WTC11 (cell line): ENCODE results near the gene HLCS.

Source experiments
- ATF2 ChIP-seq: sonication (generic); formaldehyde crosslinking; IDR thresholded peaks from 2 replicates; pipeline ENCODE4 v1.8.1; 2022; ENCODE audit warnings: low read depth, missing genetic modification reagents, borderline replicate concordance
- ATF3 ChIP-seq: sonication (generic); formaldehyde crosslinking; conservative IDR thresholded peaks from 2 replicates; pipeline ENCODE4 v1.8.1; 2022; ENCODE audit warnings: mild to moderate bottlenecking, missing genetic modification reagents
- CREM ChIP-seq: sonication (generic); formaldehyde crosslinking; IDR thresholded peaks from 2 replicates; pipeline ENCODE4 v1.8.1; 2022; ENCODE audit warnings: mild to moderate bottlenecking, missing genetic modification reagents, moderate library complexity
- NR2C2 ChIP-seq: sonication (generic); formaldehyde crosslinking; IDR thresholded peaks from 2 replicates; pipeline ENCODE4 v1.8.0; 2022; ENCODE audit warnings: mild to moderate bottlenecking, missing genetic modification reagents
- SP1 ChIP-seq: sonication (generic); formaldehyde crosslinking; conservative IDR thresholded peaks from 2 replicates; pipeline ENCODE4 v1.8.1; 2022; ENCODE audit warnings: missing genetic modification reagents
- USF2 ChIP-seq: sonication (generic); formaldehyde crosslinking; IDR thresholded peaks from 2 replicates; pipeline ENCODE4 v1.8.1; 2023; ENCODE audit warnings: mild to moderate bottlenecking, missing genetic modification reagents, moderate library complexity
- TF ChIP-seq, protein P1 (sequence below): fragments of 200-600 bp; IDR thresholded peaks from 2 replicates; pipeline ENCODE4 v1.8.0; 2022; ENCODE audit warnings: antibody characterized with exemption
- TF ChIP-seq, protein P2 (sequence below): sonication (generic); formaldehyde crosslinking; IDR thresholded peaks from 2 replicates; pipeline ENCODE4 v1.8.0; 2023; ENCODE audit warnings: mild to moderate bottlenecking, missing genetic modification reagents

DNA sequence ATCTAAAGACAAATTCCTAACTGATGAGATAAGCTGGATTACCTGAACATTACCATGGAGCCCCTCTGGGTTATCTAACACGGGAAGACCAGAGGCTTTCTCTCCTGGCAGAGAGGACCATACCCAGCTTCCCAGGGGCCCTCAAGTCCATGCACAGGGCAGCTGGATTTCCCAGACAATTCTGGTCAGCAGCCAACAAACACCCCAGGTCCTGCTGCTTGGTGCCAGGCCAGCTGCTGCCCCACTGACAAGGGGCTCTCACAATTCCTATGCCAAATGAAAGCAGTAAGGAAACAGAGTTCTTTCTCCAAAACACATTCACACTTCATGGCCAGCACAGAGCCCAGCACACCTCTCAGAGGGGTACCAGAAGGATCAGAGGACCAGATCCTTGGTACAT is 114.2 kb downstream of the HLCS start:
- no peak for TF ChIP-seq ATF3 (CRISPR knock-in tag)
- TF ChIP-seq, protein P1, sequence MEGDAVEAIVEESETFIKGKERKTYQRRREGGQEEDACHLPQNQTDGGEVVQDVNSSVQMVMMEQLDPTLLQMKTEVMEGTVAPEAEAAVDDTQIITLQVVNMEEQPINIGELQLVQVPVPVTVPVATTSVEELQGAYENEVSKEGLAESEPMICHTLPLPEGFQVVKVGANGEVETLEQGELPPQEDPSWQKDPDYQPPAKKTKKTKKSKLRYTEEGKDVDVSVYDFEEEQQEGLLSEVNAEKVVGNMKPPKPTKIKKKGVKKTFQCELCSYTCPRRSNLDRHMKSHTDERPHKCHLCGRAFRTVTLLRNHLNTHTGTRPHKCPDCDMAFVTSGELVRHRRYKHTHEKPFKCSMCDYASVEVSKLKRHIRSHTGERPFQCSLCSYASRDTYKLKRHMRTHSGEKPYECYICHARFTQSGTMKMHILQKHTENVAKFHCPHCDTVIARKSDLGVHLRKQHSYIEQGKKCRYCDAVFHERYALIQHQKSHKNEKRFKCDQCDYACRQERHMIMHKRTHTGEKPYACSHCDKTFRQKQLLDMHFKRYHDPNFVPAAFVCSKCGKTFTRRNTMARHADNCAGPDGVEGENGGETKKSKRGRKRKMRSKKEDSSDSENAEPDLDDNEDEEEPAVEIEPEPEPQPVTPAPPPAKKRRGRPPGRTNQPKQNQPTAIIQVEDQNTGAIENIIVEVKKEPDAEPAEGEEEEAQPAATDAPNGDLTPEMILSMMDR: no peak
- no peak for TF ChIP-seq ATF2 (CRISPR knock-in tag)
- TF ChIP-seq NR2C2 (CRISPR knock-in tag): no peak
- TF ChIP-seq CREM (CRISPR knock-in tag): no peak
- TF ChIP-seq USF2 (CRISPR knock-in tag): no peak
- TF ChIP-seq, protein P2, sequence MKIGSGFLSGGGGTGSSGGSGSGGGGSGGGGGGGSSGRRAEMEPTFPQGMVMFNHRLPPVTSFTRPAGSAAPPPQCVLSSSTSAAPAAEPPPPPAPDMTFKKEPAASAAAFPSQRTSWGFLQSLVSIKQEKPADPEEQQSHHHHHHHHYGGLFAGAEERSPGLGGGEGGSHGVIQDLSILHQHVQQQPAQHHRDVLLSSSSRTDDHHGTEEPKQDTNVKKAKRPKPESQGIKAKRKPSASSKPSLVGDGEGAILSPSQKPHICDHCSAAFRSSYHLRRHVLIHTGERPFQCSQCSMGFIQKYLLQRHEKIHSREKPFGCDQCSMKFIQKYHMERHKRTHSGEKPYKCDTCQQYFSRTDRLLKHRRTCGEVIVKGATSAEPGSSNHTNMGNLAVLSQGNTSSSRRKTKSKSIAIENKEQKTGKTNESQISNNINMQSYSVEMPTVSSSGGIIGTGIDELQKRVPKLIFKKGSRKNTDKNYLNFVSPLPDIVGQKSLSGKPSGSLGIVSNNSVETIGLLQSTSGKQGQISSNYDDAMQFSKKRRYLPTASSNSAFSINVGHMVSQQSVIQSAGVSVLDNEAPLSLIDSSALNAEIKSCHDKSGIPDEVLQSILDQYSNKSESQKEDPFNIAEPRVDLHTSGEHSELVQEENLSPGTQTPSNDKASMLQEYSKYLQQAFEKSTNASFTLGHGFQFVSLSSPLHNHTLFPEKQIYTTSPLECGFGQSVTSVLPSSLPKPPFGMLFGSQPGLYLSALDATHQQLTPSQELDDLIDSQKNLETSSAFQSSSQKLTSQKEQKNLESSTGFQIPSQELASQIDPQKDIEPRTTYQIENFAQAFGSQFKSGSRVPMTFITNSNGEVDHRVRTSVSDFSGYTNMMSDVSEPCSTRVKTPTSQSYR (CRISPR knock-in tag): no peak
- TF ChIP-seq SP1 (CRISPR knock-in tag): no peak
